ENCODE measurements around the gene RNF8.
"Not testable (repeated sequence)": the region's sequence is repeated elsewhere in the genome, so short reads cannot be mapped to it uniquely, and the experiment has no call there.

Gene RNF8

GRCh38 chr6:37321516-37322415 lies 32.0 kb upstream of the RNF8 start:
- in situ Hi-C loops (cut with MboI; ENCODE audit: low sequenced_read_pairs) = no loop called here

GRCh38 chr6:37323580-37323979 lies 30.2 kb upstream of the RNF8 start:
- in situ Hi-C loops (cut with MboI; ENCODE audit: low sequenced_read_pairs) = no loop called here

- in situ Hi-C loops (cut with MboI; ENCODE audit: low sequenced_read_pairs) = no loop called here
These were observed 29.4 kb upstream of the RNF8 start for GRCh38 chr6:37324131-37325033.

- in situ Hi-C loops (cut with MboI; ENCODE audit: low sequenced_read_pairs) = not testable (repeated sequence)
These were observed 23.4 kb upstream of the RNF8 start for GRCh38 chr6:37330345-37330744.

- in situ Hi-C loops (cut with MboI; ENCODE audit: low sequenced_read_pairs) = no loop called here
These were observed 22.7 kb upstream of the RNF8 start for GRCh38 chr6:37331047-37331446.

- in situ Hi-C loops (cut with MboI; ENCODE audit: low sequenced_read_pairs) = no loop called here
These were observed 20.9 kb upstream of the RNF8 start for GRCh38 chr6:37332894-37333293.

- in situ Hi-C loops (cut with MboI; ENCODE audit: low sequenced_read_pairs) = no loop called here
These were observed 19.7 kb upstream of the RNF8 start for GRCh38 chr6:37334047-37334446.

- in situ Hi-C loops (cut with MboI; ENCODE audit: low sequenced_read_pairs) = not testable (repeated sequence)
These were observed 15.5 kb upstream of the RNF8 start for GRCh38 chr6:37338317-37338716.

GRCh38 chr6:37338745-37339255 lies 15.0 kb upstream of the RNF8 start:
- in situ Hi-C loops (cut with MboI; ENCODE audit: low sequenced_read_pairs) = no loop called here

GRCh38 chr6:37339741-37340638 lies 13.8 kb upstream of the RNF8 start:
- in situ Hi-C loops (cut with MboI; ENCODE audit: low sequenced_read_pairs) = no loop called here

GRCh38 chr6:37340639-37340943 lies 13.2 kb upstream of the RNF8 start:
- in situ Hi-C loops (cut with MboI; ENCODE audit: low sequenced_read_pairs) = no loop called here

GRCh38 chr6:37343248-37343647 lies 10.5 kb upstream of the RNF8 start:
- in situ Hi-C loops (cut with MboI; ENCODE audit: low sequenced_read_pairs) = no loop called here

- in situ Hi-C loops (cut with MboI; ENCODE audit: low sequenced_read_pairs) = no loop called here
These were observed 9.5 kb upstream of the RNF8 start for GRCh38 chr6:37344308-37344707.

- in situ Hi-C loops (cut with MboI; ENCODE audit: low sequenced_read_pairs) = not testable (repeated sequence)
These were observed 8.0 kb upstream of the RNF8 start for GRCh38 chr6:37345804-37346203.

GRCh38 chr6:37347177-37347576 lies 6.6 kb upstream of the RNF8 start:
- in situ Hi-C loops (cut with MboI; ENCODE audit: low sequenced_read_pairs) = no loop called here

- in situ Hi-C loops (cut with MboI; ENCODE audit: low sequenced_read_pairs) = no loop called here
These were observed 6.1 kb upstream of the RNF8 start for GRCh38 chr6:37347670-37348111.

- in situ Hi-C loops (cut with MboI; ENCODE audit: low sequenced_read_pairs) = no loop called here
These were observed 2.8 kb upstream of the RNF8 start for GRCh38 chr6:37351027-37351426.

GRCh38 chr6:37352384-37352783 lies 1.4 kb upstream of the RNF8 start:
- in situ Hi-C loops (cut with MboI; ENCODE audit: low sequenced_read_pairs) = no loop called here

- in situ Hi-C loops (cut with MboI; ENCODE audit: low sequenced_read_pairs) = no loop called here
These were observed 972 bp downstream of the RNF8 start for GRCh38 chr6:37354526-37355384.

GRCh38 chr6:37357288-37357687 lies 3.5 kb downstream of the RNF8 start:
- in situ Hi-C loops (cut with MboI; ENCODE audit: low sequenced_read_pairs) = no loop called here
